ENCODE data around the gene ZNF521.
A peak's percentile ranks its signal among the peaks of the same experiment; 100 is the strongest.

ZNF521 gene

GRCh38 chr18:25169701-25170100 lies 182.3 kb downstream of the ZNF521 start:
- no peak for DNase-seq (ENCODE audit: low read depth in 2 of 2)

GRCh38 chr18:25167612-25168410 lies 184.2 kb downstream of the ZNF521 start:
- DNase-seq (ENCODE audit: low read depth in 2 of 2), result no peak

GRCh38 chr18:25166113-25166512 lies 185.9 kb downstream of the ZNF521 start:
- DNase-seq (ENCODE audit: low read depth in 2 of 2), result no peak

DNA sequence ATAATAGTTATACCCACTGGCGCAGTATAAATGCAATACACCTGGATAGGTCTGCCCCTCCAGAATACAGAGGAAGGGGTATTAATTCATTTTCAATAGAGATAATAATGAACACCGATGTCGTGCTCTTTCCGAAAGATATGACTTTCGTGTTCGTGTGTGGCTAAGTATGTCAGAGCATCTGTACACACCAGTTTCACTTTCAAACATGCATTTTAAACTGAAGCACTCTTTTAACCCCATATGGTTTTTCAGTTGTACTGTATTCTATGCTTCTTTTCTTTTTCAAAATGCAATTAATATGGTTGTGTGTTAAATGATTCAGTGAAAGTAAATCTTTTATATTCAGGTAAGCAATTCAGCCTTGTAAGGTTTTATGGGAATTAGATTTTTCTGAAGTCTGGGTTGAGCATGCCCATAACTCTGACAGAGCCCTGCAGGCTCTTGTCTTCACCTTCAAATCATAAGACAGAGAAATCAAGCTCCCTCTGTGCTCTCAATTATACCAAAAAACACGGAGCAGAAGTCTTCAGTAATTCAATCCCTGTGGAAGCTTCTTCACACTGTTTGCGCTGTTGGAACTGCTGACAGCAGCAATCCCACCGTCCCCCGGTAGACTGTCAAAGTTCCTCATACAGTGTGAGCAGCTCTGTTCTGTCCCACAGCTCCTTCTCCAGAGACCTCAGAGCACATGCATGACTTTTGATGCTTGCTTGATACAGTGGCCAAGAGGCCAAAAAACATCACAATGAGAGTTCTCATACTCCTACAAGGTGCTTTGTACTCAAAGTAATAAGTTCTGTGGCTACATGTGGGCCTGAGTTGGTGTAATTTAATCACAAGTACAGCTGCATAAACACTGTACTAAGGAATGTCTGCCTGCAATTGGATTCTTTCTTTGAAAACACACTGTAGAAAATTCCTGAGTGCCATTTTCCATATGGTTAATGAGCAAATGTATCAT lies 186.8 kb downstream of the ZNF521 start:
- peak; percentile 56 to 59 for DNase-seq (ENCODE audit: low read depth in 2 of 2)

GRCh38 chr18:25164211-25164847 lies 187.6 kb downstream of the ZNF521 start:
- DNase-seq (ENCODE audit: low read depth in 2 of 2), result no peak

DNA sequence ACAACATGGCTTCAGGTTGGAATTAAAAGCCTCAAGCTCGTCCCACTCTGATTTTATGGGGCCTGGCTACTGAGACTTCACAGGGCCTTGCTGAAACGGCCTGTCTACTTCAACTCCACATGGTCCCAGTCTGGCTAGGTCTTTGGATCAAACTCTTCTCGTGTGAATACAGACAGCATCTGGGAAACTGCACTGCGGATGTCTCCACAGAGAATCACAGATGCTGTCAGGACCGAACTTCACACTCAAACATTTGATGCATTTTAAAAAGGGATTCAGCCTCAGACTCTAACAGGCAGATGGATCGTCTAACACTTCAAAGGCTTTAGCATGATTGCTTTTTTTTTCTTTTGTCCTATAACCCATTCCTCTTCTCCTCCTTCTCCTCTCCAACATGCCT lies 198.5 kb downstream of the ZNF521 start:
- DNase-seq (ENCODE audit: low read depth in 2 of 2), result no peak

DNA sequence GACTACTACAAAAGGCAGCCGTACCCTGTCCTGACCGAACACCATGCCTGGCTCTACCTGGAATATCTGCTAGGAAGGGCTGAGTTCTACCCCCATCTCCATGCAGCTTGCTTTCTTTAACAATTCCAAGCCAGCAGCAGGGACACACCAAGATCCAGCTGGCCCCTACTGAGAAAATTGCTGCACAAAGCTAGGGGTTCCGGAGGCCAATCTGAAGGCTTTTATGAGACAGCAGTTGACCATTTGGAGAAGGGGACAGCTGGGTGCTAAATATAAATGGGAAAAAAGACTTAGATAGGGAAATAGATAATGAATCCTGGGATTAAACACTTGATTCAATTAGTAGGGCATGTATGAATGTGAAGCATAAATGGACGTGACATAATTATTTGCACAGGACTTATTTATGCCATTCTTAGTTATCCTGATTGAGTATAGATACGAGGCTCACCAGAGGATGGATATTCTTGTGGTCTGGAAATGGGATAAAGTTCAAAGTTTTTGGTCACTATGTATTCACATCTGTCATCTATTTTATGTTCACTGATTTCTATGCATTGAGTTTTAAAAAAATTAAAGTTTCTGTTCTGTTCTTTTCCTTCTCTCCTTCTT lies 204.0 kb downstream of the ZNF521 start:
- DNase-seq (ENCODE audit: low read depth in 2 of 2), result no peak

DNA sequence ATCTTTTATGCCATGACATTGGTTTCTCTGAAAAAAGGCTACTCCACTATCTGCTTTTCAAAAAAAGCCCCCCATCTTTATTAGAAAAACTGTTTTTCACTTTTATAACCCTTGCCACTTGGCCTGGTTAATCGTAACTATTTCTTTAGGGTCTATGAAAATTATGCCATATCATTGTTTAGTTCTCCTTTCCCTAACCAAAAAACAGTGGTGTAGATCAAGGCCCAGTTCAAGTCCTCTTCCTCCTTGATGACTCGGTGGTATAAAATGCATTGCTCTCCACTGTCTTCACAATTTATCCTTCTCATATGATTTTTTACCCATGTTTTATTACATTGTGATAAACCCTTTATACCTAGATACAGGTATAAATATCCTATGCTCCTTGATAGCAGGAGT lies 205.5 kb downstream of the ZNF521 start:
- no peak for DNase-seq (ENCODE audit: low read depth in 2 of 2)

GRCh38 chr18:25145731-25146511 lies 206.0 kb downstream of the ZNF521 start:
- no peak for DNase-seq (ENCODE audit: low read depth in 2 of 2)

GRCh38 chr18:25144820-25145219 lies 207.1 kb downstream of the ZNF521 start:
- DNase-seq (ENCODE audit: low read depth in 2 of 2), result peak; percentile 54 to 56

DNA sequence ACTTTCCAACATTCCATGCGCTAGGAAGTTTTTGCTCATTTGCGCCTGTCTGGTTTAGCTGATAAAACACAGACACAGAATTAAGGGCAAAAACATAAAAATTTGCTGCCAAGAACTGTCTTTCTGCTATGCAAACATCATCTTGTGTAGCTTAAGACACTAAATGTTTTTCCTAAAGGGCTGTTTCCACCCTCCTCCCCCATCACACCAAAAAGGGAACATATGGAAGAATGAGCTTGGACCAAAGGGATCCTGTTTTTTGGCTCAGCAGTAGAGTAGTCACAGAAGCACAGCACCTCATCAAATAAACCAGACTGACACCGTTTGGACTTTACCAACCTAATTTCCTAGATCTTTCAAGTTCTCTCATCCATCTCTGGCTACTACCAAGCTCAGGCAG lies 210.1 kb downstream of the ZNF521 start:
- DNase-seq (ENCODE audit: low read depth in 2 of 2), result no peak

- no peak for DNase-seq (ENCODE audit: low read depth in 2 of 2)
These were observed 210.6 kb downstream of the ZNF521 start for GRCh38 chr18:25141399-25141798.

DNA sequence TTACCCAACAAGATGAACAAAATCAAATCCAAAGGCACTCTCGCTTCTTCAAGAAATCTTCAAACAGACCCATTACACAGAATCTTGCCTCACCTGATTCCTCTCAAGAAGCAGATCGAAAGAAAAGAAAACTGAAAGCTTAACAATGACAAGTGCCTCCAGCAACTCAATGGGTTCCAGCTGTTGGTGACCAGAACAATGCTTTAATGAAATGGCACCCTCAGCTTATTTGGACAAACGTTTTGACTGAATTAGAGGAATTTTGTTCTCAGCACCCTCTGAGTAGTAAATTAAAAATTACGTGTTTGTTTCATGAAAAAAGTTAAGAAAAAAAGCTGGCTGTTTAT lies 211.0 kb downstream of the ZNF521 start:
- no peak for DNase-seq (ENCODE audit: low read depth in 2 of 2)

GRCh38 chr18:25140124-25140961 lies 211.6 kb downstream of the ZNF521 start:
- no peak for DNase-seq (ENCODE audit: low read depth in 2 of 2)

- DNase-seq (ENCODE audit: low read depth in 2 of 2), result no peak
These were observed 214.8 kb downstream of the ZNF521 start for GRCh38 chr18:25137197-25137472.

DNA sequence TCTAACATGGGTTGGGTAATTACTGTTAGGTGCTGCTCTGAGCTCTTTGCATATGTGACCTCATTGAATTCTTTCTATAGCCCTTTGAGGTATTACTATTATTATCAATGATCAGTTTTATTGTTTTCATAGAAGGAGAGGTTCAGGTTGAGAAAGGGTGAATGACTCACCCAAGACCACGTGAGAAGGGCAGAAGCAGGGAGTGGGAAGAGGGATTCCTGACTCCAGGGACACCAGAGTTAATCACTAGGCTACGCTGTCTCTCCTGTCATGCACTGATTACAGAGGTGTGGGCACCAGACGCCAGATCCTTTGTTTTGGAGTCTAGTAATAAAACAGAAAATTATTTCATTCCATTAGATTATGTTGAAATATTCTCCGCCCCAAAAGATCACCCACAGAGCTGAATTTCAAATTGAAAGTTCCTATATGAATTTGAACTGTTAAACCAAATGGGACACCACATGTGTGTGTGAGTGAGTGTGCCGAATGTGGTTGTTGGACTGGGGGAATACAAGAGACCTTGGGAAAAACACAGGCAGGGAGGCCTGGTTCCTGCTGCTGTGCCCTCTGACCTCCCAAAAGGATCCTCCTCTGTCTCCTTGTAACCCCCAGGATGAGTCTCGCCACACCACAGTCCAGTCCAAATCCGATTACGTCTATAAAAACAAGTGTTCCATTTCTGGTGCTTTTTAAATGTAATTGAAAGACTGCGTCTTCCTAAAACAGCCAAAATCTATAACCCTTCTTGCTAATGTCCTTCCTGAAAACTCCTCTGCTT lies 215.4 kb downstream of the ZNF521 start:
- DNase-seq (ENCODE audit: low read depth in 2 of 2), result no peak

DNA sequence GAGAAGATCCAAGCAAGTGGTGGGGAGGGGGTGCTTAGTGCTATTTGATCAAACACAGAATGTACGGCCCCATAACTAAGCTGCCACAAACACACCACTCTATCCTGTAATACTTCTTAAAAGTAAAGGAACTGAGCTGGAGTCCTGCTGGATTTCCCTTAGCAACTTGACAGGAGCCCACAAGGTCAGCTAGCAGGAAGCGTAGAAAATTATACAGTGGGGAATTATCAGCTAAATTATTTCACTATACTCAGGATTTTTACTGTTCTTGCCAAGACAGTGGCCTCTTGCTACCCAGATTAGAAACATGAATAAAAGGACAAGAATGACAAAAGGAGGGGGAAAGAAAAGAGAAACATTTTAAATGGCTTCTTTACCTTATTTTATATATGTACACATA lies 217.1 kb downstream of the ZNF521 start:
- DNase-seq (ENCODE audit: low read depth in 2 of 2), result no peak

GRCh38 chr18:25133879-25134278 lies 218.1 kb downstream of the ZNF521 start:
- DNase-seq (ENCODE audit: low read depth in 2 of 2), result no peak

- no peak for DNase-seq (ENCODE audit: low read depth in 2 of 2)
These were observed 219.0 kb downstream of the ZNF521 start for GRCh38 chr18:25132786-25133496.

All from fibroblast of skin of left biceps (primary cell).